GM12864 (cell line): ENCODE results near the gene SYT1.

Experiments
- DNase-seq: peaks from one replicate; pipeline ENCODE4 v3.0.0-alpha.2; 2011; ENCODE audit warnings: low read depth
- H3K4me3 ChIP-seq: 2 replicates; pipeline ENCODE4 v1.5.1; 2011; ENCODE audit warnings: mild to moderate bottlenecking, low read depth, low read length, control low read depth
- CTCF ChIP-seq: IDR thresholded peaks from 2 replicates; pipeline ENCODE4 v1.5.1; 2011; ENCODE audit warnings: low read depth, mild to moderate bottlenecking, moderate library complexity, low read length, control low read depth, inconsistent platforms; ENCODE audit errors: missing control alignments

Gene SYT1

GRCh38 chr12:78887444-78887843, 22.9 kb downstream of the SYT1 start:
- no peak for TF ChIP-seq CTCF
- no peak overlapping the region for H3K4me3 ChIP-seq
- DNase-seq = no peak

GRCh38 chr12:78888568-78888967, 24.0 kb downstream of the SYT1 start:
- peak; percentile 16 for DNase-seq
- no peak overlapping the region for H3K4me3 ChIP-seq
- no peak for TF ChIP-seq CTCF

- TF ChIP-seq CTCF = no peak
- H3K4me3 ChIP-seq = no peak overlapping the region
- DNase-seq = no peak
Measured at GRCh38 chr12:78891646-78892353, 27.2 kb downstream of the SYT1 start.

- H3K4me3 ChIP-seq = no peak overlapping the region
- TF ChIP-seq CTCF = no peak
- no peak for DNase-seq
Measured at GRCh38 chr12:78898416-78898815, 33.8 kb downstream of the SYT1 start.

GRCh38 chr12:78914859-78915331, 50.3 kb downstream of the SYT1 start:
- no peak for DNase-seq
- H3K4me3 ChIP-seq = no peak overlapping the region
- TF ChIP-seq CTCF = no peak

GRCh38 chr12:78916845-78917480, 52.4 kb downstream of the SYT1 start:
- H3K4me3 ChIP-seq = no peak overlapping the region
- TF ChIP-seq CTCF = no peak
- DNase-seq = no peak
